ENCODE measurements around the gene CCNA2. TPM values are rescaled to one million over a fixed set of nuclear protein-coding genes. Genes with fewer than 3 reads are reported as not detected.

Gene CCNA2
- total and polyA plus RNA-seq, 2 donors from 2014 or later: 0.71 to 1.4 TPM

DNA sequence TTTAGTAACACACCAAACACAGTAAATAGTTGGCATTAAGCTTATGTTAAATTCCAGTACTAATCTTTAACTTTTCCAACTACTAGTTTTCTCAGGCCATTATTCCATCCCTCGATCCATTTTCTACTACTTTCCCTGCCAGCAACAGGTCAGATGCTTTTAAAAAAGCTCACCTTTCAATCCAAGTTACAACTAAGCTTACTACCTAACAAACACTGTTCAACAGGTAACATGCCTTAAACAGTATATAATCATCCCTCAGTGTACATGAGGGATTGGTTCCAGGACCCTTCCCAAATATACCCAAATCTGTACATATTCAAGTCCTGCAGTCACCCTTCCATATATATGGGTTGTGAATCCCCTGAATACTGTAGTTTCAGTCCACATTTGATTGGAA, 5.5 kb downstream of the CCNA2 start:
- Histone ChIP-seq H3K4me1 (ENCODE audit: control insufficient read depth in 2 of 3, insufficient read depth in 2 of 3, low read depth in 1 of 3, low read length in 3 of 3) (peaks cover 0 to 5% (median 0%) of the 10 kb centered on the region in 3 donors), H3K4me3 (ENCODE audit: low read length in 3 of 3) (no peak overlapping the region), H3K27ac (ENCODE audit: low read depth in 2 of 2, low read length in 2 of 2) (no peak overlapping the region), H3K27me3 (ENCODE audit: control insufficient read depth, insufficient read depth, low read length) (no peaks in the 10 kb centered on the region), H3K36me3 (ENCODE audit: control insufficient read depth in 2 of 3, insufficient read depth in 3 of 3, low read length in 3 of 3) (peaks cover 2 to 12% (median 9%) of the 10 kb centered on the region in 3 donors), H3K9me3 (ENCODE audit: control insufficient read depth in 2 of 3, insufficient read depth in 1 of 3, low read length in 3 of 3) (no peaks in the 10 kb centered on the region), H3K9ac (ENCODE audit: low read length in 3 of 3) (no peak overlapping the region)
- DNase-seq (no peak), FAIRE-seq (no peak)
- TF ChIP-seq, protein P1, sequence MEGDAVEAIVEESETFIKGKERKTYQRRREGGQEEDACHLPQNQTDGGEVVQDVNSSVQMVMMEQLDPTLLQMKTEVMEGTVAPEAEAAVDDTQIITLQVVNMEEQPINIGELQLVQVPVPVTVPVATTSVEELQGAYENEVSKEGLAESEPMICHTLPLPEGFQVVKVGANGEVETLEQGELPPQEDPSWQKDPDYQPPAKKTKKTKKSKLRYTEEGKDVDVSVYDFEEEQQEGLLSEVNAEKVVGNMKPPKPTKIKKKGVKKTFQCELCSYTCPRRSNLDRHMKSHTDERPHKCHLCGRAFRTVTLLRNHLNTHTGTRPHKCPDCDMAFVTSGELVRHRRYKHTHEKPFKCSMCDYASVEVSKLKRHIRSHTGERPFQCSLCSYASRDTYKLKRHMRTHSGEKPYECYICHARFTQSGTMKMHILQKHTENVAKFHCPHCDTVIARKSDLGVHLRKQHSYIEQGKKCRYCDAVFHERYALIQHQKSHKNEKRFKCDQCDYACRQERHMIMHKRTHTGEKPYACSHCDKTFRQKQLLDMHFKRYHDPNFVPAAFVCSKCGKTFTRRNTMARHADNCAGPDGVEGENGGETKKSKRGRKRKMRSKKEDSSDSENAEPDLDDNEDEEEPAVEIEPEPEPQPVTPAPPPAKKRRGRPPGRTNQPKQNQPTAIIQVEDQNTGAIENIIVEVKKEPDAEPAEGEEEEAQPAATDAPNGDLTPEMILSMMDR (IDR thresholded peaks at IDR 0.05; ENCODE audit: borderline replicate concordance, extremely low read depth, insufficient read depth): no peak
- intact Hi-C loops (cut with DNase I): no loop called here

DNA sequence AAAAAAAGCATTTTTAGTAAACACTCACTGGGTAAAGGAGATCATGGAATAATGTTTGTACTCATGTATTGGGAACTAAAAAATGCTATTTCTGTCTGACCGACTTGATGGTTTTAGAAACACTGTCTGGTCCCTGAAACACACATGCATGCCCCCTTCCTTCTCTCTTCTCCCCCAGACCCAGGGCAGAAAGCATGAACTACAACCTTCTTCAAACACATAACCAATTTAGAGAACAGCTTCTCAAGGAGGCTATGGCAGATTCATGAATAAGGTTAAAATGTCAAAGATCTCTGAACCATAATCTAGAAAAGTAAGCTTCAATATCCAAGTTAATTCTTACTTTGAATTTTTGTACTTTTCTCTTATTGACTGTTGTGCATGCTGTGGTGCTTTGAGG, 6.0 kb downstream of the CCNA2 start:
- Histone ChIP-seq H3K4me1 (ENCODE audit: control insufficient read depth in 2 of 3, insufficient read depth in 2 of 3, low read depth in 1 of 3, low read length in 3 of 3) (no peaks in the 10 kb centered on the region), H3K9ac (ENCODE audit: low read length in 3 of 3) (no peak overlapping the region), H3K27ac (ENCODE audit: low read depth in 2 of 2, low read length in 2 of 2) (no peak overlapping the region), H3K4me3 (ENCODE audit: low read length in 3 of 3) (no peak overlapping the region), H3K27me3 (ENCODE audit: control insufficient read depth, insufficient read depth, low read length) (no peaks in the 10 kb centered on the region), H3K9me3 (ENCODE audit: control insufficient read depth in 2 of 3, insufficient read depth in 1 of 3, low read length in 3 of 3) (no peaks in the 10 kb centered on the region), H3K36me3 (ENCODE audit: control insufficient read depth in 2 of 3, insufficient read depth in 3 of 3, low read length in 3 of 3) (peaks cover 2 to 14% (median 12%) of the 10 kb centered on the region in 3 donors)
- no peak for FAIRE-seq
- intact Hi-C loops (cut with DNase I): no loop called here
- no peak for DNase-seq
- TF ChIP-seq, protein P1 (IDR thresholded peaks at IDR 0.05; ENCODE audit: borderline replicate concordance, extremely low read depth, insufficient read depth): no peak

DNA sequence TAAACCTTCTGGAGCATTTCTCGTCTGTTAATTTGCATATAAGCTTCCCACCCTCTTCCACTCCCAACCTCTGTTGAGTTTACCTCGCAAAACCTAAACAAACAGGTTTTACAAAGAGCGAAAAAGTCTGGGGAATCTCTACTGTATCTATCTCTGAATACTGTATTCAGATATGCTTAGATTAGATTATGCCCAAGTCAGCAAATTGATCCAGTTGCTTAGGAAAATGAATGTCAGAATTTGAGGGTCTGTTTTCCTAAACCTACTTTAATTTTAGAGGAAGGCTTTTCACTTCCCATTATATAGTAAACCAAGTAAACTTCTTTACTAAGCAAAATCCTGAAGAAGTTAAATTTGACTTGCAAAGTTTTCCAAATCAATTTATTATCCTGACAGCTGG, 6.7 kb downstream of the CCNA2 start:
- TF ChIP-seq, protein P1 (IDR thresholded peaks at IDR 0.05; ENCODE audit: borderline replicate concordance, extremely low read depth, insufficient read depth): no peak
- Histone ChIP-seq H3K4me3 (ENCODE audit: low read length in 3 of 3) (no peak overlapping the region), H3K27me3 (ENCODE audit: control insufficient read depth, insufficient read depth, low read length) (no peaks in the 10 kb centered on the region), H3K36me3 (ENCODE audit: control insufficient read depth in 2 of 3, insufficient read depth in 3 of 3, low read length in 3 of 3) (peaks cover 2 to 15% (median 12%) of the 10 kb centered on the region in 3 donors), H3K27ac (ENCODE audit: low read depth in 2 of 2, low read length in 2 of 2) (no peak overlapping the region), H3K9ac (ENCODE audit: low read length in 3 of 3) (no peak overlapping the region), H3K4me1 (ENCODE audit: control insufficient read depth in 2 of 3, insufficient read depth in 2 of 3, low read depth in 1 of 3, low read length in 3 of 3) (no peaks in the 10 kb centered on the region), H3K9me3 (ENCODE audit: control insufficient read depth in 2 of 3, insufficient read depth in 1 of 3, low read length in 3 of 3) (no peaks in the 10 kb centered on the region)
- intact Hi-C loops (cut with DNase I): no loop called here
- FAIRE-seq (no peak), DNase-seq (no peak)

DNA sequence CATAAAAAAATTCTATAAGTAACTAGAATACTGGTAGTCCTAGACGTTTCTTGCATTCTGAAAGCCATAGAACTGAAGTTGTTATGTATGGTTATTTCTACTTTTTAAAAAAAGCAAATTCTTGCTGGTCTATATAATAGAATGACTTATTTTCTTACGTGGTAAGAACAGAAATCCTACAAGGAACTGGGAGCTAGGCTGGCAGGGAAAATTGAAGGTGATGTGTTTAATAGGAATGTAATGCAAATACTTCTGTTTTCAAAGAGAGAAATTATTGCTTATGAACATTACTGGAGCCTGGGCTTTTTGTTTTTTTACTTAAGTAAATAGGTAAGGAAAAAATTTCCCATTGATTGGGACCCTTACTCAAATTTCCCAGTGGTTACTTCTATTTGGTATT, 8.9 kb downstream of the CCNA2 start:
- intact Hi-C loops (cut with DNase I): no loop called here
- no peaks in the 10 kb centered on the region for H3K9me3 ChIP-seq (ENCODE audit: control insufficient read depth in 2 of 3, insufficient read depth in 1 of 3, low read length in 3 of 3)
- DNase-seq (no peak), FAIRE-seq (no peak)
- no peak overlapping the region for H3K9ac ChIP-seq (ENCODE audit: low read length in 3 of 3)
- H3K27ac ChIP-seq (ENCODE audit: low read depth in 2 of 2, low read length in 2 of 2): no peak overlapping the region
- H3K36me3 ChIP-seq (ENCODE audit: control insufficient read depth in 2 of 3, insufficient read depth in 3 of 3, low read length in 3 of 3): peaks cover 7 to 22% (median 12%) of the 10 kb centered on the region in 3 donors
- no peak overlapping the region for H3K4me3 ChIP-seq (ENCODE audit: low read length in 3 of 3)
- no peaks in the 10 kb centered on the region for H3K27me3 ChIP-seq (ENCODE audit: control insufficient read depth, insufficient read depth, low read length)
- TF ChIP-seq, protein P1 (IDR thresholded peaks at IDR 0.05; ENCODE audit: borderline replicate concordance, extremely low read depth, insufficient read depth): no peak
- no peaks in the 10 kb centered on the region for H3K4me1 ChIP-seq (ENCODE audit: control insufficient read depth in 2 of 3, insufficient read depth in 2 of 3, low read depth in 1 of 3, low read length in 3 of 3)
